ENCODE measurements around the gene MYLK4.

DNA sequence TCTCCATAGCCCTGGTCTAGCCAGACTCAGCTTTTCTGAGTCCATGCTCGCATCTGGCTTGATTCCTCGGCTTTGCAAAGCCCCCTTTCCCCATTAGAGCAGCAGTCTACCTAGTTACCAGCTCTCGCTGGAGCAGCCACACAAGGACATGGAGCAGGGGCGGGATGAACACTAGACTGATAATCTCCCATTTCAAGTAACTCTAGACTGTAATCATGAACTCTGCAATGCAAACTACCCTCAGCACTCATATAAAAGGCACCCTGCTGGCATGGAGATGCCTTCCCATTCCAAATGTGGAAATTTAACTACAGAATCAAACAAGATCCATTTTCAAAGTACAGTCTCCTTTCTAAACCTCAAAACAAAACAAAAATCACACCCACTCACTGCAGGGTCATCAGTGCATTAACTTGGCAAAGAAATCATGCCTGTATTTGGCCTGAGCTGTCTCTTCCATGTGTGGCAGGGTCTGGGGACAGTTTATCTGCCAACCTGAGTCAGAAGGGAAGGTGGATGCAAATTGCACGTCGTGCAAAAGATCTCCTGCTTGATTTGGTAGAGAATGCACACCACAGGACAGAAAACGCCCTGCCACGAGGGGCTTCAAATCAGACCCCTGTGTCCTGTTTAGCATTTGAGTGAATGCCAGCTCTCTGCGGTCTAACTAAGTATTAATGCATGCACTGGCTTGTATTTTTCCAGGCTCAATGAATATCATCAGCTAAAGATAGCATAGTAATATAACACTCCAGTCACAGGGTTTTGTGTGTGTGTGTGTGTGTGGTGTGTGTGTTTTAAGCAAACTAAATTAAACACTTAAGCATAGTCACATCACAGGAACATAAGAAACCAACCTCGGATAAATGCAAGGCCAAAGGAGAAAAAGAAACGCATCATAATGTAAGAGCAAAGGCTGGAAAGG, 85.3 kb downstream of the MYLK4 start:
- no peak for TF ChIP-seq YY1 (IDR thresholded peaks at IDR 0.05; ENCODE audit: insufficient read depth, insufficient read length)
- TF ChIP-seq SUZ12 (IDR thresholded peaks at IDR 0.05; ENCODE audit: extremely low read depth, insufficient read depth, insufficient read length), result no peak
- TF ChIP-seq ZNF274 (IDR thresholded peaks at IDR 0.05; ENCODE audit: low read depth, low read length), result no peak

Measured in NT2/D1 (cell line).